ENCODE data around the gene APOBEC3B. TPM values are rescaled to one million over a fixed set of nuclear protein-coding genes. Genes with fewer than 3 reads are reported as not detected.
"Not testable (repeated sequence)": the region's sequence is repeated elsewhere in the genome, so short reads cannot be mapped to it uniquely, and the experiment has no call there.

The APOBEC3B gene
- total RNA-seq, 2 donors from 2014 or later: 0.90 TPM; not detected in 1

DNA sequence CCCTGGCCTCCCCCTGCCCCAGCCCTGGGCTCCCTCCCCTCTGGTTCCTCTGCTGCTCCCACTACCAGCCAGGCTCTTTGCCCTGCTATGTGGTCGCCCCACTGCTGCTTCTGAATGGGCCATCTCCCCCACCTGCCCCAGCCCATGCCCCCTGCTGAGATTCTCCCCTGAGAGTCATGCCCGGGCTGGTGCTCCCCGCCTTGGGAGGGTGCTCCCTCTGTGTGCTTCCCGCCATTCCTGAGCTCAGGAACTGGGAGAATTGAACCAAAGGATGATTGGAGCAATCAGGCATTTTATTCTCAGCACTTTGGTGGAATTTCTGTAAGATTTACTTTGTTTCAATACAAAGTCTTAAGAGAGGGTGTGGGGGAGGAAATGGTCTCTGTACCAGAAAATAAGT, 45.6 kb downstream of the APOBEC3B start:
- Histone ChIP-seq H3K4me1 (no peaks in the 10 kb centered on the region), H3K4me3 (no peak overlapping the region), H3K27me3 (no peaks in the 10 kb centered on the region), H3K36me3 (no peaks in the 10 kb centered on the region), H3K9me3 (no peaks in the 10 kb centered on the region), H3K27ac (no peak overlapping the region)
- TF ChIP-seq CTCF (IDR thresholded peaks at IDR 0.05): no peak
- DNase-seq (ENCODE audit: low spot score): no peak

DNA sequence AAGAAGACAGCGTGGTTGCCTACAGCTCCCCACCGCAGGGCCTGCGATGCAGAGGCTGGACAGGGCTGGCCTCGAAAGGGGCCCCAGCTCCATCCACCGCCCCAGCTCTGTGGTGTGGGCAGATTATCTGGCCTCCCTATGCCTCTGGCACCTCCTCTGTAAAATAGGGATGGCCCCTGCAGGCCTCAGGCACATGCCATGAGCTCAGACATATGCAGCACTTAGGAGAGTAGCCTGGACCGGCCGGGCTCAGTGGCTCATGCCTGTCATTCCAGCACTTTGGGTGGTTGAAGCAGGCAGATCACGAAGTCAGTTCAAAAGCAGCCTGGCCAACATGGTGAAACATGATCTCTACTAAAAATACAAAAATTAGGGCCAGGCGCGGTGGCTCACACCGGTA, 46.1 kb downstream of the APOBEC3B start:
- Histone ChIP-seq H3K27ac (no peak overlapping the region), H3K4me3 (no peak overlapping the region), H3K9me3 (no peaks in the 10 kb centered on the region), H3K4me1 (no peaks in the 10 kb centered on the region), H3K27me3 (no peaks in the 10 kb centered on the region), H3K36me3 (no peaks in the 10 kb centered on the region)
- no peak for TF ChIP-seq CTCF (IDR thresholded peaks at IDR 0.05)
- DNase-seq (ENCODE audit: low spot score): no peak

DNA sequence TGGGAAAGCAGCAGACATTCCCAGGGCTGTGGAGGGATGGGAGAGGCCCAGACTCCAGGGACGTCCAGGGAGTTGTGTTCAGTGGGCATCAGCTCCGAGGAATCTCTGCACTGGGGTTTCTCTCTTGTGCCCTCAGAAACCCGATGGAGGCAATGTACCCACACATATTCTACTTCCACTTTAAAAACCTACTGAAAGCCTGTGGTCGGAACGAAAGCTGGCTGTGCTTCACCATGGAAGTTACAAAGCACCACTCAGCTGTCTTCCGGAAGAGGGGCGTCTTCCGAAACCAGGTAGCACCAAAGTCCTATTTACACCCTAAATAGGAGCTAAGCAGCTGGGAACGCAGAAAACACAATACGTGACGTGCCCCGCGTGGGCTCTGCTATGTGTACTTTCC, 47.1 kb downstream of the APOBEC3B start:
- no peak for DNase-seq (ENCODE audit: low spot score)
- H3K4me1 ChIP-seq: no peaks in the 10 kb centered on the region
- no peaks in the 10 kb centered on the region for H3K36me3 ChIP-seq
- no peak for TF ChIP-seq CTCF (IDR thresholded peaks at IDR 0.05)
- H3K27ac ChIP-seq: no peak overlapping the region
- no peaks in the 10 kb centered on the region for H3K9me3 ChIP-seq
- no peaks in the 10 kb centered on the region for H3K27me3 ChIP-seq
- H3K4me3 ChIP-seq: no peak overlapping the region

GRCh38 chr22:39030705-39031104, 48.6 kb downstream of the APOBEC3B start:
- H3K9me3 ChIP-seq: no peaks in the 10 kb centered on the region
- no peaks in the 10 kb centered on the region for H3K4me1 ChIP-seq
- no peak overlapping the region for H3K27ac ChIP-seq
- no peak for TF ChIP-seq CTCF (IDR thresholded peaks at IDR 0.05)
- no peaks in the 10 kb centered on the region for H3K36me3 ChIP-seq
- H3K27me3 ChIP-seq: no peaks in the 10 kb centered on the region
- H3K4me3 ChIP-seq: no peak overlapping the region
- DNase-seq (ENCODE audit: low spot score): no peak

GRCh38 chr22:39031434-39032295, 49.5 kb downstream of the APOBEC3B start:
- not testable (repeated sequence) for DNase-seq (ENCODE audit: low spot score)

DNA sequence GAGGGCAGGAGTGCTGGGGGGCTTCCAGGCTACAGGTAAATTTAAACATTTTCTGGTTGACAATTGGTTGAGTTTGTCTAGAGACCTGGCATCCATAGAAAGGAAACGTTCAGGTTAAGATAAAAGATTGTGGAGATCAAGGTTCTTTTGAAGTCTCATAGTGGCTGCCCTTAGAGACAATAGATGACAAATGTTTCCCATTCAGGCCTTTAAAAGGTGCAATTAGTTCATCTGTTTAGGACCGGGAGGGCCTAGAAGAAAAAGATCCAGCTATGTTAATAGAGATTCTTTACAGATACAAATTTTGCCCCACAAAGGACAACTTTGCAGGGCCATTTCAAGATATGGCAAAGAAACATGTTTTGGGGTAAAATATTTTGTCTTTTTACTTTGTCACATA, 54.9 kb downstream of the APOBEC3B start:
- not testable (repeated sequence) for H3K36me3 ChIP-seq; H3K4me3 ChIP-seq; DNase-seq (ENCODE audit: low spot score); H3K9me3 ChIP-seq; H3K27me3 ChIP-seq; H3K27ac ChIP-seq
- peaks cover 0 to 11% of the 10 kb centered on the region in 2 donors for H3K4me1 ChIP-seq

More at GRCh38 chr22:39031434-39032295, 49.5 kb downstream of the APOBEC3B start:
- not testable (repeated sequence) for H3K36me3 ChIP-seq, H3K27ac ChIP-seq, H3K27me3 ChIP-seq, H3K4me1 ChIP-seq, H3K4me3 ChIP-seq, H3K9me3 ChIP-seq

All from right atrium auricular region (tissue), 2 donors.